Omental fat pad (tissue), 4 donors: ENCODE data around the gene GRIK1. TPM values are rescaled to one million over a fixed set of nuclear protein-coding genes. Genes with fewer than 3 reads are reported as not detected.

Experiments used
- ATAC-seq: fragments of 150-250 bp; one replicate; pipeline ENCODE4 v1.9.1; 2016; ENCODE audit warnings: mild to moderate bottlenecking, moderate library complexity; ENCODE audit not compliant: low FRiP score
- DNase-seq: peaks from one replicate; pipeline ENCODE4 v3.0.0-alpha.2; 2019; ENCODE audit warnings: low spot score
- total RNA-seq, 4 donors: library from RNA; depleted of rRNA; stranded (reverse); fragments of >200 nt; gene quantifications; one replicate each; pipeline ENCODE4 v1.1.0, GENCODE V29; 2016
- TF ChIP-seq, protein P1 (sequence below), 3 donors: fragments of 450-650 bp; IDR thresholded peaks; one replicate each; pipeline ENCODE4 v1.5.1; 2016 to 2017; ENCODE audit warnings: antibody characterized with exemption in 3 of 3, mild to moderate bottlenecking in 3 of 3, moderate library complexity in 2 of 3

GRIK1 gene
- total RNA-seq, 4 donors from 2014 or later, result 0.09 to 0.44 (median 0.32) TPM; not detected in 1

- TF ChIP-seq, protein P1, sequence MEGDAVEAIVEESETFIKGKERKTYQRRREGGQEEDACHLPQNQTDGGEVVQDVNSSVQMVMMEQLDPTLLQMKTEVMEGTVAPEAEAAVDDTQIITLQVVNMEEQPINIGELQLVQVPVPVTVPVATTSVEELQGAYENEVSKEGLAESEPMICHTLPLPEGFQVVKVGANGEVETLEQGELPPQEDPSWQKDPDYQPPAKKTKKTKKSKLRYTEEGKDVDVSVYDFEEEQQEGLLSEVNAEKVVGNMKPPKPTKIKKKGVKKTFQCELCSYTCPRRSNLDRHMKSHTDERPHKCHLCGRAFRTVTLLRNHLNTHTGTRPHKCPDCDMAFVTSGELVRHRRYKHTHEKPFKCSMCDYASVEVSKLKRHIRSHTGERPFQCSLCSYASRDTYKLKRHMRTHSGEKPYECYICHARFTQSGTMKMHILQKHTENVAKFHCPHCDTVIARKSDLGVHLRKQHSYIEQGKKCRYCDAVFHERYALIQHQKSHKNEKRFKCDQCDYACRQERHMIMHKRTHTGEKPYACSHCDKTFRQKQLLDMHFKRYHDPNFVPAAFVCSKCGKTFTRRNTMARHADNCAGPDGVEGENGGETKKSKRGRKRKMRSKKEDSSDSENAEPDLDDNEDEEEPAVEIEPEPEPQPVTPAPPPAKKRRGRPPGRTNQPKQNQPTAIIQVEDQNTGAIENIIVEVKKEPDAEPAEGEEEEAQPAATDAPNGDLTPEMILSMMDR (IDR thresholded peaks at IDR 0.05), result no peak
- ATAC-seq, result no peak
- no peak for DNase-seq
Observed at GRCh38 chr21:29647353-29647781, 292.4 kb downstream of the GRIK1 start.

- TF ChIP-seq, protein P1 (IDR thresholded peaks at IDR 0.05), result no peak
- ATAC-seq (no peak), DNase-seq (no peak)
Observed at GRCh38 chr21:29645666-29646553, 293.9 kb downstream of the GRIK1 start.

DNA sequence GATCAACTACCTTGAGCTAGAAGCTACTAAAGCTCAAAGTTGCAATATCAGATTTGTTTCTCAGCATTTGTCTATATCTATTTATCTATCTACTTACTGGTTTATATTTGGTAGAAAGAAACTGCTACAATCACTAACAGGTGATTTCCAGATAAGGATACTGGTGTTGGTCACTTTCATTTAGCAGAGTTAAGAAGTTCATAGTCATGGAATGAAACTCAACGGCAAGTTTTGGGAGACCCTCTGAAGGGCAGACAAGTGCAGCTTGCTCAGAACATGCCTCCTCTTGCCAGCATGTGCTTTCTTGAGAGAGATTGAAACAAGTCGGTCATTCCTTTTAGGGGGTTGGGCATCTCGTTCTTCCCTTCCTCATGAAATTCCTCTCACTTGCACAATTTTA, 296.5 kb downstream of the GRIK1 start:
- ATAC-seq (no peak), DNase-seq (no peak)
- TF ChIP-seq, protein P1 (IDR thresholded peaks at IDR 0.05), result no peak

DNA sequence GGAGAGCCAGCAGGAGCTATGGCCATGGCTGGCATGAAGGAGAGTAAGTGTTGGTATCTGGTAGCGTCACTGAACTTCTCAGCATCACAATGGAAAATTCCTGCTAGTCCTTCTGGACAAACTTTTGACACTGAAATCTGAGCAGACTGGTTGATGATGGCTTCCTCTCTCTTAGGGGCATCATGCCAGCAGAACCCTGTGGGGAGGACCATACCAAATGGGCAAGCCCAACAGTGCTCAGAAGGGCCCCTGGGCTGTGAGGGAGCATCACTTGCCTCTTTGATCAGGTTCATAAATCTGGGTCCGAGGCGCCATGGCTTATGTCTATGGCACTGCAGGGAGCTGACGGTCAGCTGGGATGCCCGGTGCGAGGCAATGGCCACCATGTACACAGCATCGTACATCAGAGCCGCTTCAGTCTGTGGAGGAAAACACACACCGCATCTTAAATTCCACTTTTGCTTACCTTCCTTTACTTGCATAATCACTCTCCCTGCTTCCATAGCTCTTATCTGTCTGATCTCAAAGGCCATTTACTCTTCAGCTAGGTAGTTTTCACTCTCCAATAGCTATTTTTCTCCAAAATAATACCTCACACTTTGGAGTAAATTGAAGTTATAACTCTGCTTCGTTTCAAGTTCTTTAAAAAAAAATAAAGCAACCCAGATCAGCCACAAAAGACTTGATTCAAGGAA, 297.1 kb downstream of the GRIK1 start:
- no peak for DNase-seq
- TF ChIP-seq, protein P1 (IDR thresholded peaks at IDR 0.05), result no peak
- ATAC-seq, result no peak

DNA sequence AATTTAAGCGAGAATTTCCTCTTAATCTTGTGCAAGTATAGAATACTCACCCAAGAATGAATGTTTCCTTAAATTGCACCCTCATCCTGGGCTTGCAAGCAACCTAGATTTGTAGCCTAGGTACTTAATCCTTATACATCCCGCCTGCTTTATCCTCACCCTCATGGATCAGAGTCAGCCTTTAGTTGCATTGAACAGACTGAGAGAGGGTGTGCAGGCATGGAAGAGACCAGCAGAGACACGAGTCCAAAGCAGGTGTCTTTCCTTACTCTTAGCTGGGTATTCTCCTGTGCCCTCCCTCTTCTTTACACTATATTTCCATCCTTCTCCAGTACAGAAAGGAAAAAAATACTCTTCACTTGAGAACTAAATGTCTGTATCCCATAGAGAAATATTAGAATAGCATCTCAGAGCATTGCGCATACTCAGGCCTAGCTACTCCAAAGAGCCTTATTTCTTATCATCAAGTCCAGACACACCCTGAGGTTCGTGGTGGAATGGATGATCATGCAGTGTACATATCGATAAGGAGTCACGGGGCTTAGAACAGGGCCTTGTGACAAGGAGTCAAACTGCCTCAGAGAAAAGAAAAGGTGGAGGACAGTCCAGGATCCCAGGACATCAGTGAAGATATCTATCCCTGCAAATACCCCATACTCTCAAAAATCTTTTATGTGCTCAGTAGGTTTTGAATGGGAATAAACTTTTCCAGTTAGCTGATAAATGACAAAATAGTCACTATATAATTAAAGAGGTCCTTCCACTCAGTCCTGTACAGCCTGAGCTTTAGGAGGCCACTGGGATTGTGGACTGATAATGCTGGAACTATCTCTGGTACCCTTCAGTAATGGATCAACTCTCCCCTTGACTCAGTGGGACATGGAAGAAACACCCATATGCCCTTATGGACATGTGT, 297.9 kb downstream of the GRIK1 start:
- DNase-seq (no peak), ATAC-seq (no peak)
- TF ChIP-seq, protein P1 (IDR thresholded peaks at IDR 0.05), result no peak

- ATAC-seq (no peak), DNase-seq (no peak)
- TF ChIP-seq, protein P1 (IDR thresholded peaks at IDR 0.05), result no peak
Observed at GRCh38 chr21:29641001-29641634, 298.7 kb downstream of the GRIK1 start.
